Measurements from ENCODE around the gene CMIP.
"Not testable (repeated sequence)": the region's sequence is repeated elsewhere in the genome, so short reads cannot be mapped to it uniquely, and the experiment has no call there.

Gene CMIP

GRCh38 chr16:81444448-81445121 lies at the start of gene CMIP:
TSS of gene CMIP (plus strand) at chr16:81444808.
- no peak for DNase-seq (ENCODE audit: low read depth)

- no peak for DNase-seq (ENCODE audit: low read depth)
These were observed 49.5 kb upstream of the CMIP start for GRCh38 chr16:81394966-81395655.

GRCh38 chr16:81397058-81397878 lies 47.3 kb upstream of the CMIP start:
- DNase-seq (ENCODE audit: low read depth): no peak

GRCh38 chr16:81397879-81398520 lies 46.6 kb upstream of the CMIP start:
- no peak for DNase-seq (ENCODE audit: low read depth)

DNA sequence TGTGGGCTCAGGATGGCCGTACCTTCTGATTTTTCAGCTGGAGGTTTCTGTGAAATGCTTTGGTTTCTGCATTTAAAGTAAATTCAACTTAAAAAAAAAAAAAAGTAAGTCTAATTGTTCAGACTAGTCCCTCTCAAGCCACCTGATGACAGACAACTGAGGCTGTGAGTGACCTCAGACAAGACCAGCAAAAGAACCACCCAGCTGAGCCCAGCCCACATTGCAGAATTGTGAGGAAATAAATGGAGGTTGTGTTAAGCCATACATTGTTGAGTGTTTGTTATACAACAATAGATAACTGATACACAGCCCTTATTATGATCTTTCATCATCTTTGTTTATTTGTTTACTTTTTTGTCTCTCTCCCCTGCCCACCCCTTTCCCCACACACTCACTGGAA lies 44.7 kb upstream of the CMIP start:
- no peak for DNase-seq (ENCODE audit: low read depth)

GRCh38 chr16:81401035-81401950 lies 43.3 kb upstream of the CMIP start:
- no peak for DNase-seq (ENCODE audit: low read depth)

GRCh38 chr16:81403208-81403600 lies 41.4 kb upstream of the CMIP start:
- no peak for DNase-seq (ENCODE audit: low read depth)

DNA sequence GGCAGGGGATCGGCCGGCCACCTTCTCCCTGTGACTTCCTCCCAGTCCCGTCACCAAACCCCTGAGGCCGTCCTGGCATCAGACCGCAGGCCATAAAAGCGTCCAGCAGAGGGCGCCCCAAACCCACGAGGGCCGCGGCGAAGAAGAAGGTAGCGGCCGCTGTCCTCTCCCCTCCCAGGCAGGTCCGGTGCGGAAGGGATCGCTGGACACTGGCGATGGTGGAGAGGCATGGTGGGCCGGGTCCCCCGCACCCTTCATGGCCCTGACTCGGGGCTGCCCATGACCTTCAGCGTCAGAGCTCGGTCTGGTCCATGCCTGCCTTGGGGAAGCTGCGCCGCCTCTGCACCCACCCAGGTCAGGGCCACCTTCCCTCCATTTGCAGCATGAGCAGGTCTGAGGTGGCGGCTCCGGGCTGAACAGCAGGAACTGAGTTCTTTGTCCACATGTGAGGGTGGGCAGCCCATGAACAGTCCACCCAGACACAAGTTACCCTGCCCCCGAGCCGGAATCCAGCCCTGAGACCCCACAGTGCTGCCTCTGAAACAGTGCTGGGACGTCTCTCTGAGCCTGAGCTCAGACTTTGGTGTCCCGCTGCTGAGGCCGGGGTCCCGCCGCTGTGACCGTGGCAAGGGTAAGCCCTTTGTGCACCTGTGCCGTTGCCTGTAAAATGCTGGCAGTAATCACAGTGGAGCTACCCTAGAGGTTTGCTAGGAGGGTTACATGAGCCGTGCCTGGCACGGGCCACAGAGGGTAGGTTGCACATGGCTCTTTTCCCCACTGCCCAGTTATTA lies 40.8 kb upstream of the CMIP start:
- no peak for DNase-seq (ENCODE audit: low read depth)

DNA sequence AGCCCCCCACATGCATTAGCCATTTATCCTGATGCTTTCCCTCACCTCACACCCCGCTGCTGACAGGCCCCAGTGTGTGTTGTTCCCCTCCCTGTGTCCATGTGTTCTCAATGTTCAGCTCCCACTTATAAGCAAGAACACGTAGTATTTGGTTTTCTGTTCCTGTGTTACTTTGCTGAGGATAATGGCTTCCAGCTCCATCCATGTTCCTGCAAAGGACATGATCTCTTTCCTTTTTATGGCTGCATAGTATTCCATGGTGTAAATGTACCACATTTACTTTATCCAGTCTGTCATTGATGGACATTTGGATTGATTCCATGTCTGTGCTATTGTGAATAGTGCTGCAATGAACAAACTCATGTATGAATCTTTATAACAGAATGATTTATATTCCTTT lies 39.6 kb upstream of the CMIP start:
- DNase-seq (ENCODE audit: low read depth): not testable (repeated sequence)

DNA sequence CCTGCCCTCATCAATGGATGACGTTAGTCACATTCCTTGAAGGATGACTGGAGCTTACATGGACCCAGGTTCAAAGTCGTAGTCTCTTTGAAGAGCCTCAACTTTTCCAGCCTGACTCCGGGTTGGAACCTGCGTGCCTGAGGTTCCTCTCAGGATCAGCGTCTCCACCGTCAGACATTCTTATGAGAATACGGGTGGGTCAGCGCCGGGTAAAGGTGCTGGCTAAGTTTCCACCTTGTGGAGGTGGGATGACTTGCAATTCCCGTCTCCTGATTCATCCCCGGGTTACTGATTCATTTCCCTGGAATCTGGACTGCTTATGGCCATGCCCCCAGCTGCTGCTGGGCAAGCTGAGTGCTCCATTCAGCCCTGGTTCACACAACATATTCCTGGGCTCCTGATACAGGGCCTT lies 38.9 kb upstream of the CMIP start:
- peak; percentile 96 for DNase-seq (ENCODE audit: low read depth)

DNA sequence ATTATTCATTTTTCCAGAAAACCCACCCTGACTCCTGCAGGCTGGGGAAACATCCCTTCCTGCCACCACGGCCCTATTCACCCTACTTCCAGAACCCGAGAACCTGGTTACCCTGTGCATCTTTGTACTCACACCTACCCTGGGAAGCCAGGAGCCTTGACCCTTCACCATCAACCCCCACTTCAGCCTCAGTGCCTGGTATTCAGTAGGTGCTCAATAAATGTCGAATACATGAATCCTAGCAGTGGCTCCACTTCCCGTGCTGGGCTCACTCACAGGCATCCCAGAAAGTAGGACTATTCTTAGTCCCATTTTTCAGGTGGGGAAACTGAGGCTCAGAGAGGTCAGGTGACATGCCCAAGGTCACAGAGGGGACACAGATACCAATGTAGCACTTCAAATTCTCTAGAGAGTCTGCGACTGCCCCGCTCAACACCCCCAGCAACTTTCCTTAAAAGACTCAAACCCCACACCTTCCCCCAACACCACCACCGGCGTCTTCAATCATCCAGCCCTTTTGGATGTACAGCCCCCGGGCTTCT lies 36.1 kb upstream of the CMIP start:
- DNase-seq (ENCODE audit: low read depth): no peak

DNA sequence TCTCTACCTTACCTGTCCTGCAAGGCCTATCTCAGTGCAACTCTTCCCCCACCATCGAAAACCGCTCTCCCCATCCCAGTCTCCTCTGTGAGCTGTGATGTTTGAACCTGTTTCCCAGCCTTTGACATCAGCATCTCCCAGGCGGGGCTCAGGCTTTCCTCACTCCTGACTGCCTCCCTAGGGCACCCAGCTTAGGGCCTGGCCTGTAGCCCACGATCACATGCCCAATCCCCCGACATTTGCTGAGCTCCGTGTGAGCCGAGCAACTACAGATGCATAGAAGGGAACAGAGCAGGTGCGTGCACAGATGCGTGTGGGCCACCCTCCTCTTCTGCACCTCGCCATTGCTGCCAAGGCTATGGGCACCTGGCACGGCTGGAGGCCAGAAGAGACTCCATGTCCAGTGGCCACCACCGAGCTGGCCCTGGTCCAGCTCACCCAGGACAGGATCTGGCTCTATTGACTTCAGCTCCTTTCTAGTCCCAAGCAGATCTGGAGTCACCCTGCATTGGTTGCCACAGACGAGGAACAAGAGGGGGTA lies 35.5 kb upstream of the CMIP start:
- DNase-seq (ENCODE audit: low read depth): no peak

DNA sequence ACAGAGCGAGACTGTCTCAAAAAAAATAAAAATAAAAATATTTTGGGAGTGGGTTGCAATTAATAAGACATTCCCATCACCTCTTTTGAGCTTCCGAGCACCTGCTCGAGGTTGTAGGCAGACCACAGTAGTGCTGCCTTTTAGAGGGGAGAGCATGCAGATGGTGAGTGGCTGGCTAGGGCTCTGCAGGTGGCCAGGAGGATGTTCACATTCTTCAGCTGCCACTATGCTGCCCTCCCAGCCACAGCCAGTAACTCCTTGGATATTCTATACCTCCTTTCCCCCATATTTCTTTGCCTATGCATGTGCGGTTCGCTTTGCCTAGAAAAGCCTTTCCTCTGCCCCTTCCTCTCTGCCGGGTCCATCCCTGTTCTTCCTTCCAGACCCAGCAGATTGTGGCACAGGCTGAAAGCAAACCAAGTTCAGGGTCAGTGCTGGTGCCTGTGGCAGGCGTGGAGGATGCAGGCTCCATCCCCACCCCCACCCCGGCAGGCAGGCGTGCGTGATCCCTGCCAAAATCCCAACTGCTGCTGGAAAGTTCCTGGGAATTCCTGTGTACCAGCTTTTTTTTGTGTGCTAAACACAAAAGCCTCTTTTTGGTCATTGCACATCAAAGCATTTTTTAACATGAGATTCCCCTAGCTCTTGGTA lies 33.8 kb upstream of the CMIP start:
- no peak for DNase-seq (ENCODE audit: low read depth)

- DNase-seq (ENCODE audit: low read depth): no peak
These were observed 31.2 kb upstream of the CMIP start for GRCh38 chr16:81413245-81413990.

GRCh38 chr16:81415751-81416150 lies 28.9 kb upstream of the CMIP start:
- DNase-seq (ENCODE audit: low read depth): no peak

DNA sequence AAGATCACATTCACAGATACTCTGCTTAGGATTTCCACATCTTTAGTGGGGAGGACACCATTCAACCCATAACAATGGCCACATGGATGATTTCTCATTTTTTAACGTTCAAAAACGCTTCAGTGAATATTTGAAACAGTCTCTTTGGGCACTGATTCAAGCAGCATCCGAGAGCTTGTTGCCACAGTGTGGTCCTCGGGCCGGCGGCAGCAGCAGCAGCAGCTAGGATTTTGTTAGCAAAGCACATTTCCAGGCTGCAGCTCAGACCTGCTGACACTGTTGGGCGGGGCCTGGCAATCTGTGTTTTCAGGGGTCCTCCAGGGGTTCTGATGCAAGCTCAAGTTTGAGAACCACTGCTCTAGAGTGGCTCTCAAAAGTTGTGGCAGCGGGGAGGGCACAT lies 27.9 kb upstream of the CMIP start:
- DNase-seq (ENCODE audit: low read depth): no peak

DNA sequence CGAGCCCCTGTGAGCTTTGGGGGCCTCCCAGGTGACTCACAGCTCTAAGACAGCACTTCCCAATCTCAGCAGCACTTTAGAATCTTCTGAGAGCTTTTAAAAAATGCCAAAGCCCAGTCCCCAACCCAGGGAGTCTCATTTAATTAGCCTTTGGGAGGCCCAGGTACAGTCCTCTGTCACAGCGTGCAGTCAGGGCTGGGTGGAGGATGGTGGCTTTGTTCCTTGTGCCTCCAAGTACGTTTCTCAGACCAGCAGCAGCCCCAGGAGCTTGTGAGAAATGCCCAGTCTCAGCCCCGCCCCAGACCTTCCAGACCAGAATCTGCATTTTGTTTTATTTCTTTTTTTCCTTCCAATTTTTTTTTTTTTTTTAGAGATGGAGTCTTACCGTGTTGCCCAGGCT lies 27.4 kb upstream of the CMIP start:
- DNase-seq (ENCODE audit: low read depth): no peak

DNA sequence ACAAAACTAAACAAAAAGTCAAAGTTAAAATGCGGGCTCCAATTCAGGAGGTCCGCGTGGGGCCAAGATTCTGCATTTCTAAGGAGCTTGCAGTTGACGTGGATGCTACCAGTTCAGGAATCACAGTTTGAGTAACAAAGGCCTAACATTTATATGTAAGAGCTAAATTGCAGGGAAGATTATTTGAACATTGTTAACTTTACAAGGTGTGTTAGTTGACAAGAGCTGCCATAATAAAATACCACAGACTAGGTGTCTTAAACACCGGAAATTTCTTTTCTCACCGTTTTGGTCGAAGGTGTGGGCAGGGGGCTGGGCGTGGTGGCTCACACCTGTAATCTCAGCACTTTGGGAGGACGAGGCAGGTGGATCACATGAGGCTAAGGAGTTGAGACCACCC lies 24.8 kb upstream of the CMIP start:
- DNase-seq (ENCODE audit: low read depth): no peak

DNA sequence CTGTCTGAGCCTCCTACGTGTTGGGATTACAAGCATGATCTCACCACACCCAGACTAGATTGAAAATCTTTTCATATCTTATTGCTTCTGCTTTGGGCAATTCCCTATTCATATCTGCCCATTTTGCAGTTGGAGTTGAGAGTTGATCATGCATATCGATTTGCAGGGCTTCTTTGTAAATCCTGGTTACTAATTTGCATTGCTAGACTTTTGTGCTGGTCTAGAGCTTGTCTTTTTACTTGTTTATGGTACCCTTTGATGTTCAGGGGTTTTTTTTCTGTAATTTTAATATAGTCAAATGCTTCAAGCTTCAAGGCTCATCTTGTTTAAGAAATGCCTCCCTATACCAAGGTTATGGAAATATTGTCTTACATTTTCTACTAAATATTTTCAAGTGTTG lies 23.5 kb upstream of the CMIP start:
- no peak for DNase-seq (ENCODE audit: low read depth)

Measured in non-pigmented ciliary epithelial cell (primary cell).